D341Med (cell line): ENCODE measurements around the gene NAP1L4.

ENCODE experiments used
- DNase-seq: peaks from one replicate; pipeline ENCODE4 v3.0.0; 2012; ENCODE audit warnings: low spot score

NAP1L4 gene

GRCh38 chr11:2992234-2992996, at the start of gene NAP1L4:
TSS of gene NAP1L4 (minus strand) at chr11:2992329. CDS start at chr11:2979220, 13,109 bp downstream.
- peak; percentile 99 for DNase-seq

- no peak for DNase-seq
These were observed 48.8 kb upstream of the NAP1L4 start for GRCh38 chr11:3040881-3041280.

- DNase-seq = no peak
These were observed 45.8 kb upstream of the NAP1L4 start for GRCh38 chr11:3037945-3038271.

GRCh38 chr11:3037040-3037944, 45.2 kb upstream of the NAP1L4 start:
- DNase-seq = peak; percentile 78

- DNase-seq = no peak
These were observed 44.3 kb upstream of the NAP1L4 start for GRCh38 chr11:3036419-3036818.

GRCh38 chr11:3035333-3035732, 43.2 kb upstream of the NAP1L4 start:
- no peak for DNase-seq

GRCh38 chr11:3030289-3031070, 38.4 kb upstream of the NAP1L4 start:
- DNase-seq = no peak

GRCh38 chr11:3028813-3029212, 36.7 kb upstream of the NAP1L4 start:
- no peak for DNase-seq

- no peak for DNase-seq
These were observed 34.7 kb upstream of the NAP1L4 start for GRCh38 chr11:3026803-3027202.

GRCh38 chr11:3022982-3023381, 30.9 kb upstream of the NAP1L4 start:
- no peak for DNase-seq

- DNase-seq = no peak
These were observed 30.3 kb upstream of the NAP1L4 start for GRCh38 chr11:3022300-3022967.

GRCh38 chr11:3021125-3021524, 29.0 kb upstream of the NAP1L4 start:
- peak; percentile 68 for DNase-seq

- DNase-seq = no peak
These were observed 27.9 kb upstream of the NAP1L4 start for GRCh38 chr11:3020011-3020410.

- DNase-seq = no peak
These were observed 26.5 kb upstream of the NAP1L4 start for GRCh38 chr11:3018596-3018995.

- DNase-seq = no peak
These were observed 24.7 kb upstream of the NAP1L4 start for GRCh38 chr11:3016861-3017260.

- no peak for DNase-seq
These were observed 23.7 kb upstream of the NAP1L4 start for GRCh38 chr11:3015796-3016195.

GRCh38 chr11:3014943-3015342, 22.8 kb upstream of the NAP1L4 start:
- no peak for DNase-seq

GRCh38 chr11:3014057-3014938, 22.2 kb upstream of the NAP1L4 start:
- DNase-seq = no peak

GRCh38 chr11:3011891-3012885, 20.1 kb upstream of the NAP1L4 start:
- DNase-seq = no peak
